NOMO-1 treated with dmso at 0.1 percent for 144 hours (cell line): ENCODE measurements around the gene CNTFR.

Experiments used
- DNase-seq: peaks from one replicate; lab custom pipeline; 2025; ENCODE audit not compliant: unreplicated experiment; lab: John Stamatoyannopoulos, UW

The CNTFR gene

GRCh38 chr9:34508951-34509350 lies 80.6 kb downstream of the CNTFR start:
- no peak for DNase-seq

- DNase-seq, result no peak
Measured at GRCh38 chr9:34508463-34508862, 81.1 kb downstream of the CNTFR start.

- no peak for DNase-seq
Measured at GRCh38 chr9:34507966-34508365, 81.6 kb downstream of the CNTFR start.

- no peak for DNase-seq
Measured at GRCh38 chr9:34507556-34507955, 82.0 kb downstream of the CNTFR start.

GRCh38 chr9:34506623-34507022 lies 82.9 kb downstream of the CNTFR start:
- DNase-seq, result no peak

GRCh38 chr9:34505370-34506120 lies 84.0 kb downstream of the CNTFR start:
- DNase-seq, result no peak

- no peak for DNase-seq
Measured at GRCh38 chr9:34503406-34503805, 86.1 kb downstream of the CNTFR start.

GRCh38 chr9:34502891-34503290 lies 86.6 kb downstream of the CNTFR start:
- no peak for DNase-seq

- DNase-seq, result no peak
Measured at GRCh38 chr9:34502471-34502870, 87.1 kb downstream of the CNTFR start.

GRCh38 chr9:34501889-34502425 lies 87.6 kb downstream of the CNTFR start:
- no peak for DNase-seq
